HuH-7.5 (cell line): Measurements from ENCODE around the gene CDHR4.
A peak's percentile ranks its signal among the peaks of the same experiment; 100 is the strongest.
"Not testable (repeated sequence)": the region's sequence is repeated elsewhere in the genome, so short reads cannot be mapped to it uniquely, and the experiment has no call there.

Source experiments
- DNase-seq: peaks from one replicate; pipeline ENCODE4 v3.0.0; 2011; ENCODE audit warnings: low spot score

Gene CDHR4, protein sequence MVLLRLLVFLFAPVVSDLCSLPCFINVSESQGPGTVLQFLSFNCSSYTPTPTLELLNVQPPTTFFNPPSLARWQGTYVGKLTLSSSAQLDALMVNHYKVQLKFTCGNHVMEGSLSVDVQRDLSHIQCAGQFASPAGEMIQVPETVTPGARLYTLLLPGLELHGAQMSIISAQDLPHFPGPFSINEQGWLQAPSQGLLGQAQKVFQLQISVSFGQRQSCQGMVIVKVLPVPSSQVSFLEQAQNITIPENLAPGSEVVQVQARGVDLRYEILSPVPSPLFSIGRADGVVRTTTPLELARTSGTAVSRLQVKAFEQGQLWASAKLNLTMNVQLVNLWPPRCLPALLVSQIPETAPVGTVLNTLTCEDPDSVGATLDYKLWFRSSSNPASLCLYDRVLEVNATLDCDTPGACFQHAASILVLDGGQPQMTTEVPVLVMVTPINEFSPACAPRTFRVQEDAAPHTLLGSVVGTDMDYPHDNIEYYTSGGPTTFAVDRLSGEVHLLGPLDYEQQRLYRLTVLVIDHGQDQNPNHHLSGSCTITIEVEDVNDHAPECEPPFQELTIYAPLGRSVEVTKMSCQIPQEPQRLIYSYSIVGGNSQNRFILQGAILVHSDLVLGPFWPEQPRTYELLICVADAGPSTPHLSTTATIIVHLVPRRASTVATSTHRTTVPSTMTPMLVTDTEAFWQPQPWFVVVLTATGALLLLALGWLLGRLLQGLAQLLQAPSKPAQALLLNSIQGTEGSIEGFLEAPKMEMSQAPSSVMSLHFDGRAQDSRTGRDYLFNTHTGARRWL

GRCh38 chr3:49799761-49800160, at the start of gene CDHR4:
CDHR4 (minus strand) TSS chr3:49799873; CDS start chr3:49799812, 61 bp downstream.
- peak; percentile 58 for DNase-seq

DNA sequence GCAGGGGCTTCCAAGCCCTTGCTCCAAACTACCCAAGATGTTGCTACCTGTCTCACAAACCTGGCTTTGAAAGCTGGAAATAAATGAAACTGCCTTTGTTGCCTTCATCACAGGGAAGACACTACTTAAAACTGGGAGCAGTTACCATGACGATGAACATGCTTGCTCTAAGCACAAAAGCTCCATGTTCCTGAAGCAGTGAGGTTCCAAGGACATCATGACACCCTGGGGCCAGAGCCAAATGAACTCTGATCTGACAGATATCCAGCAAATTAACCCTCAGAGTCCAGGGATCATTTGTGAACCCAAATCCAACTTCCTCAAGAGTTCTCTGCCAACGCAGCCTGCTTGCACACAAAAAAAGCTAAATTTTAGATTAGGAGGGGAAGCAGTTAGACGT, 46.0 kb upstream of the CDHR4 start:
- no peak for DNase-seq

DNA sequence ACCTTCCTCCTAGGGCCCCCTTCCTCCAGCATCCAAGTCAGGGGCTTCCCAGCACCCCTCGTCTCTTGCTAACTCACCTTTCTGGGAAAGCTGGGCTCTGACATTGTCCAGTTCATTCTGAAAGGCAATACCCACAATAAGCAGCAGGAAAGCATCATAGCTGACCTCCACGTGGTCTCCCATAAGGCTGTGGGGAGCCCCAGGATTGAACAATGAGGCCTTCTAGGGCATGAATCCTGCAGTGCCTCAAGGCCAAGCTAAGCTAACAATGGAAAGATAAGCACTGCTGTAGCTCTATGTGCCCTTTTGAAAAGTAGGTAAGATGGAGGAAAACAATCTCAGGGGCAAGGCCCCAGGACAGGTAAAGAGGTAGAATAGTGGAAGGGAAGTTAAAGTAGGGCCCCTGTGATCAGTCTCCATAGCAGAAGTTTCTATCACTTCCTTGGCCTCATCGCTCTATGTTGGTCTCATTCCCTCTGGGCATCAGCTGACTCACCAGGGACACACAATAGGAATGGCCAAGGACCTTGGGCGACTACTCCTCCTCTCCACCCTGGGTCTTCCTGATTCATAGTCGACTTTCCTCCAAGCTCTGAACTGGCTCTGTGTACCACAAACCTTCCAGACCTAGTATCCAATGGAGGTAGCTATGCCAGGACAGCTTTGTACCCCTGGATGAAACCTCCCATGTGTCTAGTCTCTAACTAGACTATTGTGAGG, 45.0 kb upstream of the CDHR4 start:
- DNase-seq = no peak

DNA sequence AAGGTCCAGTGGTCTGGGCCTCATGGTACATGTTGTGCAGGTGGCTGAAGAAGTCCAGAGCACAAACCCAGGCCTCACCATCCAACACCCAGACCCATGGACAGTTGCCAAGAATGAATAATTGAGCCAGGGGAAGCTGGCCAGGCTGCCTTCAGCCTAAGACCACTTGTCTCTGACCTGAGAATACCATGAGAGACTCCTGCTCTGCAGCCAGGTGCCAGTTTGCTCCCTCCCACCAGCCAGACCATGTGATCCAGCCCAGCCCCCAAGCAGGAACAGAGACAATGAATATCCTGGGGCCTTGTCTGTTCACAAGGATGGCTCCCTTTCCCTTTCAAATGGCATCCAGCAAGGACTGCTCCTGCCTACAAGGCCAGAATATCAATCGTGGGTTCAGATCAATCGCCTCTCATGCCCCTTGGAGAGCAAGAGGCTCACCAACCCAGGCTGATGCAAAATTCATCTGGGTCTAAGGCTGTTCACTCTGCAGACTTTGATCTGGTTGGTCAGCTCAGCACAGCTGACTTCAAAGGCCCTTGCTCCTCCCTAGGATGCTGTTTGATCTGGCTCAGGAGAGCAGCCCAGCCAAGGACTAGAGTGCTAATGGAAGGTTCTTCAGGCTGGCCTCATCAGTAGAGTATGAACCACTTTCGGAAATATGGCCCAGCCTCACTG, 43.3 kb upstream of the CDHR4 start:
- DNase-seq = no peak

GRCh38 chr3:49841806-49842205, 42.1 kb upstream of the CDHR4 start:
- no peak for DNase-seq

- DNase-seq = no peak
Observed at GRCh38 chr3:49841126-49841696, 41.5 kb upstream of the CDHR4 start.

DNA sequence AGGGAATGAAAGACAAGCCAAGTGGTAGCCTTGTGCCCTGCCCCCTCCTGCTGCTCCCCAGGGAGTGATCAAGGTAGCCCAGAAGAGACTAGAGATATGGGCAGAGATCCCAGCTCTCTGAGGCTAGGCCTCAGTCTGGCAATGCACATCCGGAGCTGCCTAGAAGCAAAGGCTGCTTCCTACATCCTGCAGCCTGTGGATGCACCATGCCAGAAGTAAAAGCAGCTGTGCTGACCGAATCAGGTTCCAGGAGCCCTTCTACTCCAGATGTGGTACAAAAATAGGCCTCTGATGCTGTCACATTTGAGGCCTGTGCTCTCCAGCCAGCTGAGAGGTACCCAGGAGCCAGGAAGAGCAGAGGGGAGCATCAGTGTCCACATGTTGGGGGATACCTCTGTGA, 40.7 kb upstream of the CDHR4 start:
- DNase-seq = no peak

DNA sequence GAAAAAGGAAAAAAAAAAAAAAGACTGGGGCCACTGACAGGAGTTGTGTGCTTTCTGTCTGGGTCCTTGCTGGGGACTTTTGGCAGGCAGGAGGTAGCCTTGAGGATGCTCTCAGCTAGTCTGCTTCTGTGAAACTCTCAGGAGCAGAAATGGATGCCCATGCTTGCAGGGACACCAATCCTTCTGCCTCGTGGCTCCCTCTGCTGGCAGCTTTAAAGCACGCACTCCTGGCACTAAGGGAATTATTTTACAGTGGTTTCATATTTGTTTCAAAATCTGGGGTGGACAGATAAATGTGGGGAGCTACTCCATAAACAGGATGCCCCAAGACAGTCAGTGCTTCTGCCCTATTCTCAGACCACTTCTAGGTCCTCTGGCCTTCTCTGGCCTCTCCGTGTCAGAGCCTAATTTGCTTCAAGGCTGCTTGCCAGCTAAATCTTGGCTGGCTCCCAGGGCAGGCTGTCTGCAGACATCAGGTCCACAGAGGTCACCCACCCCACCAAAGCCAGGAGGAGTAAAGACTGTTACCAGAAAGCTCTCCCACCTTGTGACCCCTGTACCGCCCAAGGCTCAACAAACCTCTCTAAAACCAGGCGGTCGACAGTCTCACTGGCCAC, 39.6 kb upstream of the CDHR4 start:
- no peak for DNase-seq

- DNase-seq = no peak
Observed at GRCh38 chr3:49831341-49831740, 31.7 kb upstream of the CDHR4 start.

- no peak for DNase-seq
Observed at GRCh38 chr3:49826016-49826415, 26.3 kb upstream of the CDHR4 start.

- not testable (repeated sequence) for DNase-seq
Observed at GRCh38 chr3:49823131-49823530, 23.5 kb upstream of the CDHR4 start.

- no peak for DNase-seq
Observed at GRCh38 chr3:49813497-49814174, 14.0 kb upstream of the CDHR4 start, which contains the start of gene UBA7. UBA7 (minus strand) TSS chr3:49813953; CDS start chr3:49813787, 166 bp downstream.

DNA sequence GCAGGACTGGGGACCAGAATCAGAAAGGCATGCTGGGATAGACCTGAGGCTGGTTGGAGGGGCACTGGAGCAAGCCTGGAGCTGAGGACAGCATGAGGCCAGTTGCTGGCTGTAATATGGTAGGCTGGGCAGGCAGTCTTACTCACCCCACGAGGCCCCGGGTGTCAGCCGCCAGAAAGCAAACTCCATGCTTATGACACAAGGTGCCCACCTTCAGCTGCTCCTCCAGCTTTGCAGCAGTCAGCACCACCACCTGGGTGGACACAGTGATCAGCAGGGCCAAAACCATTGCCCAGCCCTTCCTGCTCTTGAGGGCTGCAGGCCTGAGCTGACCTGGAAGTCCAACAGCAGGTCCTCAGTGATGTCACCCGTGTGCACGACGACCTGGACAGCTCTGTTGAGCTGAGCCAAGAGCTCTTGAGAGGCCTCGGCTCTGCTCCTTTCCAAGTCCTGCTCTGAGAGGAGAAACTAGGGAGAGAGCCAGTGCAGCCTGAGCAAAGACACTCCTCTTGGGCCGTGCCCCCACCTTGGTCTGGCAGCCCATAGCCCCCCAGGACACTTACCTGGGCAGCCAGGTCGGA, 13.3 kb upstream of the CDHR4 start:
- no peak for DNase-seq

GRCh38 chr3:49807431-49808114, 7.9 kb upstream of the CDHR4 start:
- DNase-seq = no peak

DNA sequence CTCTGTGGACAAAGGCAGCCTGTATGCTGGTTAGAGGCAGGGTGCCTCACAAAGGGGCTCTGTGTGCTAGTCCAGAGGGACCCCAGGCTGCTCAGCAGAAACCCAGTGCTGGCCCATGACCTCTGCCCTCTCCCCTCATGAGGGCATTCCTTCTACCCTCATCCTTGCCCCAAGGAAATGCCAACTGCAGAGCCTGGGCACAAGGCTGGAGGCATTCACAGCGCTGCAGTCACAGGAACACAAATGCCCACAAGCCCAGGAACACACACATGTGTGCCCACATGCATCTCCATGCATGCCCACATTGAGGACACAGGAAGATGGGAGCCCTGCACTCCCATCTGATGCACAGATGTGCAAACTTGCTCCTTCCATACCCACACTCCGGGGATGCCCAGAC, 7.2 kb upstream of the CDHR4 start:
- DNase-seq = no peak

GRCh38 chr3:49805897-49806701, 6.4 kb upstream of the CDHR4 start:
- DNase-seq = no peak

GRCh38 chr3:49805367-49805782, 5.7 kb upstream of the CDHR4 start:
- no peak for DNase-seq

DNA sequence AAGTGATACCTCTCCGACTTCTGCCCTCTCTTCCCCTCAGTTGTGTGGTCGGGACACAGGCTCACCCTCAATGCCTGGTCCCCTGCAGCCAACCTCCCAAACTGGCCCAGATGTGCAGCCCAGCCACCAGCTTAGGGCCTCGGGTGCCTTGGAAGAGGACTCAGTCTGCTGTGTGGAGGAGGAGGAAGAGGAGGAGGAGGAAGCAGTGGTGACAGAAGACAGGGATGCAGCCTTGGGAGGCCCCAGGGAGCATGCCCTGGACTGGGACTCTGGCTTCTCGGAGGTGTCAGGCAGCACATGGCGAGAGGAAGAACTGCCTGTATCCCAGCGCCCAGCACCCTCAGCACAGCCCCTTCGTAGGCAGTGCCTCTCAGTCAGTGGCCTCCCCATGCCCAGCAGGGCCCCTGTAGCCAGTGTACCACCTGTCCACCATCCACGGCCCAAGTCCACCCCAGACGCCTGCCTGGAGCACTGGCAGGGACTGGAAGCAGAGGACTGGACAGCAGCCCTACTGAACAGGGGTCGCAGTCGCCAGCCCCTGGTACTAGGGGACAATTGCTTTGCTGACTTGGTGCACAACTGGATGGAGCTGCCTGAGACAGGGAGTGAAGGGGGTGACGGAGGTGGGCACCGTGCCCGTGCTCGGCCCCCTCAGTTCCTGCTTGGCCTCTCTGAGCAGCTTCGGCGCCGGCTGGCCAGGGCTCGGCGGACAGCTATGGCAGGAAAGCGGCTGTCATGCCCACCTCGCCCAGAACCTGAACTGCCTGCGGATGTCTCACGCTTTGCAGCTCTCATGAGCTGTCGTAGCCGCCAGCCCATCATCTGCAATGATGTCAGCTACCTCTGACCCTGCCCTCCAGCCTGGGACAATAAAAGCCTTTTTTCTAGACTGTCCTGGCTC, 4.7 kb upstream of the CDHR4 start:
- no peak for DNase-seq
